GM23248 (cell line): ENCODE data around the gene LRRC59. TPM values are rescaled to one million over a fixed set of nuclear protein-coding genes. Genes with fewer than 3 reads are reported as not detected.
A peak's percentile ranks its signal among the peaks of the same experiment; 100 is the strongest.

Experiments used
- DNase-seq: peaks from one replicate; pipeline ENCODE4 v3.0.0-alpha.2; 2015
- H2AFZ ChIP-seq: fragments of 200-600 bp; sonication (generic); 2 replicates; pipeline ENCODE4 v1.6.1; 2016; ENCODE audit warnings: antibody characterized with exemption
- H3F3A ChIP-seq: fragments of 200-600 bp; sonication (generic); 2 replicates; pipeline ENCODE4 v1.6.1; 2016; ENCODE audit warnings: mild to moderate bottlenecking, antibody characterized with exemption, mixed run types; ENCODE audit not compliant: insufficient read depth
- H3K27ac ChIP-seq: fragments of 200-600 bp; sonication (generic); 2 replicates; pipeline ENCODE4 v1.5.1; 2016; ENCODE audit warnings: mild to moderate bottlenecking
- H3K27me3 ChIP-seq: fragments of 200-600 bp; sonication (generic); replicated peaks from 2 replicates; pipeline ENCODE4 v1.6.1; 2016; ENCODE audit warnings: mild to moderate bottlenecking; ENCODE audit not compliant: insufficient read depth
- H3K36me3 ChIP-seq: fragments of 200-600 bp; sonication (generic); 2 replicates; pipeline ENCODE4 v1.6.1; 2016; ENCODE audit warnings: low read depth, mild to moderate bottlenecking
- H3K4me1 ChIP-seq: fragments of 200-600 bp; sonication (generic); 2 replicates; pipeline ENCODE4 v1.6.1; 2016; ENCODE audit warnings: mild to moderate bottlenecking; ENCODE audit not compliant: insufficient read depth
- H3K4me2 ChIP-seq: fragments of 200-600 bp; sonication (generic); one replicate; pipeline ENCODE4 v1.6.1; 2016; ENCODE audit warnings: mild to moderate bottlenecking; ENCODE audit not compliant: unreplicated experiment
- H3K4me3 ChIP-seq: fragments of 200-600 bp; sonication (generic); 2 replicates; pipeline ENCODE4 v1.5.1; 2016; ENCODE audit warnings: mild to moderate bottlenecking
- H3K79me2 ChIP-seq: fragments of 200-600 bp; sonication (generic); 2 replicates; pipeline ENCODE4 v1.6.1; 2016; ENCODE audit warnings: mild to moderate bottlenecking; ENCODE audit not compliant: insufficient read depth
- H3K9ac ChIP-seq: fragments of 200-600 bp; sonication (generic); 2 replicates; pipeline ENCODE4 v1.6.1; 2016; ENCODE audit warnings: mild to moderate bottlenecking
- H3K9me2 ChIP-seq: fragments of 200-600 bp; sonication (generic); 2 replicates; pipeline ENCODE4 v1.6.1; 2016; ENCODE audit warnings: mixed run types, mild to moderate bottlenecking, moderate library complexity; ENCODE audit not compliant: insufficient read depth
- H3K9me3 ChIP-seq: fragments of 200-600 bp; sonication (generic); one replicate; pipeline ENCODE4 v1.6.1; 2017; ENCODE audit warnings: low read depth
- H4K20me1 ChIP-seq: fragments of 200-600 bp; sonication (generic); 2 replicates; pipeline ENCODE4 v1.6.0; 2016; ENCODE audit not compliant: insufficient read depth
- EZH2 ChIP-seq: fragments of 200-600 bp; sonication (generic); IDR thresholded peaks from 2 replicates; pipeline ENCODE4 v1.6.1; 2018; ENCODE audit warnings: antibody characterized with exemption, mild to moderate bottlenecking; ENCODE audit not compliant: insufficient read depth, poor library complexity, severe bottlenecking
- EZH2phosphoT487 ChIP-seq: fragments of 200-600 bp; sonication (generic); IDR thresholded peaks from 2 replicates; pipeline ENCODE4 v1.6.1; 2018; ENCODE audit warnings: antibody characterized with exemption, moderate library complexity, mild to moderate bottlenecking, low read depth; ENCODE audit not compliant: insufficient read depth
- WGBS, 2 experiments: methylation state at CpG; one replicate each; pipeline ENCODE4 v1.1.6; 2015 to 2017; ENCODE audit warnings: low lambda C conversion rate in 2 of 2, low coverage in 1 of 2; ENCODE audit errors: missing lambda C conversion rate in 2 of 2; 5-methylcytosine and 5-hydroxymethylcytosine counted together
- in situ Hi-C: fragments of 300-500 bp; cut with MboI; formaldehyde crosslinking; loops from 2 replicates; pipeline ENCODE4 v1.15.0; 2020
- polyA plus RNA-seq: library from polyadenylated mRNA; unstranded; fragments of >200 nt; fragmentation: Nextera tagmentation; extraction: Ambion mirVana; gene quantifications from 2 replicates; pipeline ENCODE4 v1.2.1, GENCODE V29; 2016
- total RNA-seq: library from RNA; depleted of rRNA; stranded (reverse); fragments of >200 nt; shearing (Covaris generic); gene quantifications from 2 replicates; pipeline ENCODE4 v1.2.3, GENCODE V29; 2014

LRRC59 gene
- total and polyA plus RNA-seq, 2 experiments from 2014 or later: 111 to 164 TPM

DNA sequence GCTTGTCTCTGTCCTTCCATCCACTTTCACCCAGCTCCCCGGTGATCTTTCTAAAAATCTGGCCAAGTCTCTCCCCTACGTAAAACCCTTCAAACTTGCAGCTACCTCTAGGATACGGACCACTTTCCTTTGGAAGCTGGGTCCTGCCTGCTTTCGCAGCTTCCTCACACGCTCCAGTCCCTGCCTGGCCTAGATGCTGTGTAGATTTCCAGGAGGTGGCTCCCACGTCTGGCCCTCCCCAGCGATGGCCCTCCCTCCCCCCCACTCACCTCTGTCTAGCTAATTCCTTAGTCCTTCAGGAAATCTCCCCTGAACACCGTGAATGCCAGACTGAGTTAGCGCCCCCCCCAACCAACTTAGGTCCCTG, 579 bp upstream of the LRRC59 start:
- WGBS, 2 experiments: 36 to 41% methylated on average over 9 of the region's 9 CpGs
- Histone ChIP-seq H3K4me1 (peaks cover 18% of the 10 kb centered on the region), H3K9ac (peak overlapping the region; percentile 100), H3K79me2 (peaks cover 44% of the 10 kb centered on the region), H3K4me3 (0 out of 2 replicates have a peak overlapping the region, but pooled peaks have one; percentile 96), H3K27me3 (no peaks in the 10 kb centered on the region), H3K9me2 (no peaks in the 10 kb centered on the region), H2AFZ (peak overlapping the region; percentile 85), H3F3A (0 out of 2 replicates have a peak, but pooled peaks cover 9% of the 10 kb centered on the region), H3K4me2 (peak overlapping the region; percentile 50), H3K9me3 (no peaks in the 10 kb centered on the region), H4K20me1 (peaks cover 7% of the 10 kb centered on the region; the same call in 1 of the 2 replicates), H3K27ac (no peak overlapping the region), H3K36me3 (peaks cover 20% of the 10 kb centered on the region)
- no peak for DNase-seq
- TF ChIP-seq EZH2 (no peak), EZH2phosphoT487 (no peak)
- in situ Hi-C loops: no loop called here

DNA sequence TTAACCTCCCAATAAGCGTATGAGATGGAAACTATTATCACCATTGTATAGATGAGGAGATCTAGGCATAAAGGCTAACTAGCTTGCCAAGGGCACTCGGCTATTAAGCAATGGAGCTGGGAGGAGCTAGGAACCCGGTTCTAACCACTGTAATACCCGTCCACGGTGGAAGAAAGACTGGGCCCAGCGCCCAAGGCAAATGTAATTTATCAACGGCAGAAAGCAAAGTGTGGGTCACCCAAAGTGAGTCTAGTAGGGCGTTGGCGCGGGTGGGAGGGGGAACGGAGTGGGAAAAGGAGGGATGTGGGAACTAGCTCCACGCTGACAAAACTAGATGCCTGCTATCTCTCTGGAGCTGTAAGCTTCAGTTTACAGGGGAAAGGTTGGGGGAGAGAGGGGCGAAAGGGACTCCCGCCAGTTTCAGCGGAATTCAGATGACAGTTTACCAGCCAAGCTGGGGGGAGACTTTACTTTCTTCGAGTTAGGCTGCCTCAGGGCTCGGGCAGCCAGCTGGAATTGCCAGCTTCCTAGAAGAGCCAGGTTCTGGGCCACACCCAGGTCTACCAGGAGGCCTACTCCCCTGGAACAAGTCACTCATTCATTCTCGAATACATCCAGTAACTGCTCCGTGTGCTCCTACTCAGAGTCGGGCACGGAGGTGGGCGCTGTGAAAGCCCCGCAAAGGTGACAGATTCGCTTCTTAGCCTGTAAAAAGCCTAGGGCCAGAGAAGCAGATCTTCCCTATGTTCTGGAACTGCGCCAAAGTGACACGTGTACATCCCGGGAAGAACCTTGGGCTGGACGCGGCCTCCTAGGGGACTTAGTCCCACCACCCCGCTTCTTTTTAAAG, 837 bp downstream of the LRRC59 start:
- no peak for TF ChIP-seq EZH2phosphoT487
- no peak for TF ChIP-seq EZH2
- Histone ChIP-seq H3K36me3 (peaks cover 35% of the 10 kb centered on the region), H3K4me2 (peak overlapping the region; percentile 96), H3K27me3 (no peaks in the 10 kb centered on the region), H3K4me1 (peaks cover 18% of the 10 kb centered on the region), H3K9me2 (no peaks in the 10 kb centered on the region), H3K27ac (peak overlapping the region; percentile 96), H3K9me3 (no peaks in the 10 kb centered on the region), H4K20me1 (peaks cover 7% of the 10 kb centered on the region; the same call in 1 of the 2 replicates), H2AFZ (peak overlapping the region; percentile 85), H3F3A (0 out of 2 replicates have a peak, but pooled peaks cover 9% of the 10 kb centered on the region), H3K79me2 (peaks cover 58% of the 10 kb centered on the region), H3K4me3 (peak overlapping the region; percentile 96), H3K9ac (peak overlapping the region; percentile 100)
- DNase-seq: peak; percentile 90
- in situ Hi-C loops: no loop called here
- 1 to 3% methylated on average over 30 of the region's 30 CpGs for WGBS, 2 experiments

DNA sequence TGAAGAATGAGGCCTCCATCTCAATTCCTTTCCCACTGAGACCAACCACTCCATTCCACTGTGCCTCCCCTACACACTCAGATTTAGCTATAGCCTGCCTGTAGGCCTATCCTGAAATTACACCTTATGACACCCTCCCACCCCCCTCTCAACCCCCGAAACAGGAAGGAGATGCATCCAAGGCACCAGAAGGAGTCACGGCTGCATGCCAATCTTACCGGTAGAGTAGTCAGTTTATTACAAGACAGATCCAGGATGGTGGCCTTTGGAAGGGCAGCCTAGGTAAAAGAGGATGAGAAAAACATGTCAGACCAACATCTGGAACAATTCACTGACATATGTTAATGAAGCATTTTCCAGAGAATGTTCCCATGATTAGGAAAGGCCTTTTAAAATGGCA, 2.6 kb downstream of the LRRC59 start:
- no peaks in the 10 kb centered on the region for H3K9me2 ChIP-seq
- no peak for TF ChIP-seq EZH2phosphoT487
- no peak for TF ChIP-seq EZH2
- in situ Hi-C loops: no loop called here
- H3K9me3 ChIP-seq: no peaks in the 10 kb centered on the region
- H3K4me3 ChIP-seq: peak overlapping the region; percentile 96
- peaks cover 76% of the 10 kb centered on the region for H3K79me2 ChIP-seq
- 0 out of 2 replicates have a peak, but pooled peaks cover 9% of the 10 kb centered on the region for H3F3A ChIP-seq
- H3K9ac ChIP-seq: peak overlapping the region; percentile 100
- 2 to 4% methylated on average over 3 of the region's 3 CpGs for WGBS, 2 experiments
- peak overlapping the region; percentile 96 for H3K4me2 ChIP-seq
- peaks cover 7% of the 10 kb centered on the region; the same call in 1 of the 2 replicates for H4K20me1 ChIP-seq
- no peaks in the 10 kb centered on the region for H3K27me3 ChIP-seq
- H3K36me3 ChIP-seq: peaks cover 50% of the 10 kb centered on the region
- H3K4me1 ChIP-seq: peaks cover 18% of the 10 kb centered on the region
- no peak overlapping the region for H2AFZ ChIP-seq
- DNase-seq: peak; percentile 40
- no peak overlapping the region for H3K27ac ChIP-seq

DNA sequence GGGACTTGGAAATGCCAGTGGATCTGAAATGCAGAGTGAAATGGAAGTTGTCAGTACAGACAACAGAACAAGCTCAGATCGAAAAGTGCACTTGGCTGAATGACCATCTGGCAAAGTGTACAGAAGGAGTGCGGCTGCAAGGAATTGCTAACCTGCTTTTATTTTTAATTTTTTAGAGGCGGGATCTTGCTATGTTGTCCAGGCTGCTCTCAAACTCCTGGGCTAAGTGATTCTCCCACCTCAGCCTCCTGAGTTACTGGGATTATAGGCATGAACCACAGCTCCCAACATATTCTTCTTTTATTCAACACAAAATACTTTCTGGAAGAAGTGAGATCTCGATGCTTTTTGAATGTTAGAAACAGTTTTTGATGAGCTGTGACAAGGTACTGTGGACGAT, 3.6 kb downstream of the LRRC59 start:
- DNase-seq: no peak
- no peaks in the 10 kb centered on the region for H3K9me3 ChIP-seq
- peaks cover 18% of the 10 kb centered on the region for H3K4me1 ChIP-seq
- peaks cover 59% of the 10 kb centered on the region for H3K36me3 ChIP-seq
- peaks cover 86% of the 10 kb centered on the region for H3K79me2 ChIP-seq
- no peak for TF ChIP-seq EZH2
- TF ChIP-seq EZH2phosphoT487: no peak
- WGBS, 2 experiments: 73 to 76% methylated on average over 5 of the region's 5 CpGs
- no peaks in the 10 kb centered on the region for H3K27me3 ChIP-seq
- H3F3A ChIP-seq: peaks cover 20% of the 10 kb centered on the region
- H3K4me2 ChIP-seq: no peak overlapping the region
- in situ Hi-C loops: no loop called here
- no peak overlapping the region for H3K27ac ChIP-seq
- H3K9ac ChIP-seq: no peak overlapping the region; the same call in 1 of the 2 replicates
- H3K9me2 ChIP-seq: no peaks in the 10 kb centered on the region
- peaks cover 7% of the 10 kb centered on the region; the same call in 1 of the 2 replicates for H4K20me1 ChIP-seq
- no peak overlapping the region for H2AFZ ChIP-seq
- H3K4me3 ChIP-seq: no peak overlapping the region
